GM23338 (cell line): Measurements from ENCODE around the gene HSPBAP1. TPM values are rescaled to one million over a fixed set of nuclear protein-coding genes. Genes with fewer than 3 reads are reported as not detected.

ENCODE experiments used
- ATAC-seq: fragments of 200-7000 bp; cut with Tn5 transposase; 3 replicates; pipeline ENCODE4 v1.9.1; 2020
- DNase-seq: peaks from one replicate; pipeline ENCODE4 v3.0.0-alpha.2; 2015; ENCODE audit warnings: low spot score
- H2AFZ ChIP-seq: fragments of 200-600 bp; sonication (generic); 2 replicates; pipeline ENCODE4 v1.8.0; 2016; ENCODE audit warnings: antibody characterized with exemption, mild to moderate bottlenecking, moderate library complexity
- H3F3A ChIP-seq: fragments of 200-600 bp; sonication (generic); replicated peaks from 2 replicates; pipeline ENCODE4 v1.8.0; 2017; ENCODE audit warnings: antibody characterized with exemption, mixed run types, low read depth
- H3K27ac ChIP-seq: fragments of 200-600 bp; sonication (generic); 2 replicates; pipeline ENCODE4 v1.6.1; 2016; ENCODE audit warnings: low read depth
- H3K27me3 ChIP-seq: fragments of 200-600 bp; sonication (generic); 2 replicates; pipeline ENCODE4 v1.8.0; 2016; ENCODE audit warnings: mild to moderate bottlenecking, mixed run types, moderate library complexity; ENCODE audit not compliant: insufficient read depth
- H3K36me3 ChIP-seq: fragments of 200-600 bp; sonication (generic); 2 replicates; pipeline ENCODE4 v1.8.0; 2016; ENCODE audit warnings: mild to moderate bottlenecking; ENCODE audit not compliant: insufficient read depth
- H3K4me1 ChIP-seq: fragments of 200-600 bp; sonication (generic); 2 replicates; pipeline ENCODE4 v1.8.0; 2016; ENCODE audit warnings: mild to moderate bottlenecking, moderate library complexity; ENCODE audit not compliant: insufficient read depth
- H3K4me2 ChIP-seq: fragments of 200-600 bp; sonication (generic); 2 replicates; pipeline ENCODE4 v1.7.1; 2017; ENCODE audit warnings: mixed run types
- H3K4me3 ChIP-seq: fragments of 200-600 bp; sonication (generic); 2 replicates; pipeline ENCODE4 v1.6.1; 2016; ENCODE audit warnings: mixed run types
- H3K79me2 ChIP-seq: fragments of 200-600 bp; sonication (generic); replicated peaks from 2 replicates; pipeline ENCODE4 v1.8.0; 2017; ENCODE audit warnings: mild to moderate bottlenecking; ENCODE audit not compliant: insufficient read depth
- H3K9me2 ChIP-seq: fragments of 200-600 bp; sonication (generic); 2 replicates; pipeline ENCODE4 v1.8.0; 2017; ENCODE audit not compliant: insufficient read depth
- H4K20me1 ChIP-seq: fragments of 200-600 bp; sonication (generic); replicated peaks from 2 replicates; pipeline ENCODE4 v1.8.0; 2017; ENCODE audit warnings: mild to moderate bottlenecking; ENCODE audit not compliant: insufficient read depth
- H3K27ac Mint-ChIP-seq: 2 replicates; pipeline ENCODE4 v1.8.0; 2020; ENCODE audit warnings: inconsistent platforms, mild to moderate bottlenecking, moderate library complexity, mixed read lengths
- H3K27me3 Mint-ChIP-seq: 3 replicates; pipeline ENCODE4 v1.8.0; 2022; ENCODE audit warnings: low read depth, mild to moderate bottlenecking, moderate library complexity, mixed read lengths, inconsistent platforms; ENCODE audit not compliant: insufficient read depth, poor library complexity
- H3K36me3 Mint-ChIP-seq: 3 replicates; pipeline ENCODE4 v1.8.0; 2021; ENCODE audit warnings: low read depth, mild to moderate bottlenecking, inconsistent platforms, moderate library complexity, mixed read lengths
- H3K4me1 Mint-ChIP-seq: 3 replicates; pipeline ENCODE4 v1.8.0; 2020; ENCODE audit warnings: mild to moderate bottlenecking, inconsistent platforms, mixed read lengths
- H3K4me3 Mint-ChIP-seq: 3 replicates; pipeline ENCODE4 v1.8.0; 2021; ENCODE audit warnings: moderate library complexity, mild to moderate bottlenecking, inconsistent platforms, mixed read lengths
- H3K9me3 Mint-ChIP-seq: 3 replicates; pipeline ENCODE4 v1.8.0; 2020; ENCODE audit warnings: moderate library complexity, mild to moderate bottlenecking, inconsistent platforms, mixed read lengths
- CREB1 ChIP-seq: fragments of 250-450 bp; sonication (Bioruptor Pico); IDR thresholded peaks from 2 replicates; pipeline ENCODE4 v1.5.0; 2020; ENCODE audit warnings: low read depth, mild to moderate bottlenecking, moderate library complexity
- CTCF ChIP-seq, 2 experiments: fragments of 200-600 bp in 1 of 2; sonication (generic) in 1 of 2; conservative IDR thresholded peaks; 2 replicates each; pipeline versions ENCODE4 v1.5.1 to v1.6.1; 2016 to 2017; ENCODE audit warnings: antibody characterized with exemption in 2 of 2, low read depth in 2 of 2, mild to moderate bottlenecking in 2 of 2, moderate library complexity in 1 of 2
- ETS1 ChIP-seq: IDR thresholded peaks from 2 replicates; pipeline ENCODE4 v1.6.1; 2016; ENCODE audit warnings: antibody characterized with exemption
- EZH2 ChIP-seq: fragments of 200-600 bp; sonication (generic); IDR thresholded peaks from one replicate; pipeline ENCODE4 v1.8.0; 2017; ENCODE audit warnings: antibody characterized with exemption, mild to moderate bottlenecking, low read depth; ENCODE audit not compliant: unreplicated experiment
- EZH2phosphoT487 ChIP-seq: fragments of 200-600 bp; sonication (generic); IDR thresholded peaks from one replicate; pipeline ENCODE4 v1.8.1; 2018; ENCODE audit warnings: antibody characterized with exemption; ENCODE audit not compliant: unreplicated experiment
- JUNB ChIP-seq: IDR thresholded peaks from one replicate; pipeline ENCODE4 v1.6.1; 2016; ENCODE audit warnings: antibody characterized with exemption; ENCODE audit not compliant: unreplicated experiment
- NANOG ChIP-seq: IDR thresholded peaks from 2 replicates; pipeline ENCODE4 v1.6.1; 2016; ENCODE audit warnings: antibody characterized with exemption, borderline replicate concordance
- POLR2AphosphoS5 ChIP-seq: IDR thresholded peaks from 2 replicates; pipeline ENCODE4 v1.6.1; 2016; ENCODE audit warnings: antibody characterized with exemption, low read depth
- REST ChIP-seq: IDR thresholded peaks from one replicate; pipeline ENCODE4 v1.6.1; 2018; ENCODE audit warnings: antibody characterized with exemption; ENCODE audit not compliant: unreplicated experiment
- STAT1 ChIP-seq: IDR thresholded peaks from one replicate; pipeline ENCODE4 v1.6.1; 2016; ENCODE audit warnings: antibody characterized with exemption; ENCODE audit not compliant: unreplicated experiment
- ZNF114 ChIP-seq: fragments of 250-450 bp; sonication (Bioruptor Pico); IDR thresholded peaks from 2 replicates; pipeline ENCODE4 v1.5.0; 2020; ENCODE audit warnings: mild to moderate bottlenecking, moderate library complexity
- ZNF331 ChIP-seq: fragments of 250-450 bp; sonication (Bioruptor Pico); IDR thresholded peaks from 2 replicates; pipeline ENCODE4 v1.5.0; 2020; ENCODE audit warnings: low read depth, mild to moderate bottlenecking, moderate library complexity
- ZNF462 ChIP-seq: fragments of 250-450 bp; sonication (Bioruptor Pico); IDR thresholded peaks from 2 replicates; pipeline ENCODE4 v1.5.0; 2020; ENCODE audit warnings: mild to moderate bottlenecking, moderate library complexity
- polyA plus RNA-seq: library from polyadenylated mRNA; unstranded; fragments of >200 nt; fragmentation: Nextera tagmentation; extraction: Ambion mirVana; gene quantifications from 2 replicates; pipeline ENCODE4 v1.2.1, GENCODE V29; 2016
- total RNA-seq: library from RNA; depleted of rRNA; stranded (reverse); fragments of >200 nt; shearing (Covaris generic); gene quantifications from 2 replicates; pipeline ENCODE4 v1.2.3, GENCODE V29; 2014

HSPBAP1 gene
- total and polyA plus RNA-seq, 2 experiments from 2014 or later, result 8.0 to 11.7 TPM

- 0 out of 2 replicates have a peak, but pooled peaks cover 3% of the 10 kb centered on the region for H3K4me1 ChIP-seq
- Mint-ChIP-seq H3K27ac (no peak overlapping the region; the same call in 1 of the 2 replicates), H3K36me3 (peaks cover 5% of the 10 kb centered on the region; the same call in 1 of the 3 replicates), H3K4me1 (peaks cover 11% of the 10 kb centered on the region; the same call in 2 of the 3 replicates), H3K27me3 (peaks cover 4% of the 10 kb centered on the region), H3K4me3 (no peak overlapping the region), H3K9me3 (peaks cover 5% of the 10 kb centered on the region; the same call in 1 of the 3 replicates)
- H3K4me3 ChIP-seq, result no peak overlapping the region
- no peak overlapping the region for H2AFZ ChIP-seq
- no peaks in the 10 kb centered on the region for H3K36me3 ChIP-seq
- H3K27me3 ChIP-seq, result no peaks in the 10 kb centered on the region
- no peaks in the 10 kb centered on the region for H3F3A ChIP-seq
- H3K9me2 ChIP-seq, result no peaks in the 10 kb centered on the region
- no peak overlapping the region for H3K4me2 ChIP-seq
- ATAC-seq, result no peak
- TF ChIP-seq POLR2AphosphoS5 (no peak), REST (no peak), ZNF114 (CRISPR knock-in tag) (no peak), CTCF (conservative IDR thresholded peaks at IDR 0.05; ENCODE audit: low read depth in 2 of 2) (no peak), ZNF331 (no peak), CREB1 (CRISPR knock-in tag) (no peak), STAT1 (no peak), EZH2 (no peak), EZH2phosphoT487 (no peak), JUNB (no peak), ETS1 (no peak), ZNF462 (CRISPR knock-in tag) (no peak), NANOG (no peak)
- H3K27ac ChIP-seq, result no peak overlapping the region
- H4K20me1 ChIP-seq, result no peaks in the 10 kb centered on the region
- no peak for DNase-seq
- H3K79me2 ChIP-seq, result no peaks in the 10 kb centered on the region
Observed at GRCh38 chr3:122773944-122774509, 19.6 kb downstream of the HSPBAP1 start.
